Breast epithelium (tissue), 4 donors: ENCODE data around the gene TLE2. TPM values are rescaled to one million over a fixed set of nuclear protein-coding genes. Genes with fewer than 3 reads are reported as not detected.

Experiments used
- DNase-seq, 2 donors: peaks; one replicate each; pipeline ENCODE4 v3.0.0-alpha.2; 2019; ENCODE audit warnings: low spot score in 2 of 2
- H3K27ac ChIP-seq, 2 donors: fragments of 200-600 bp; sonication (generic) in 1 of 2; one replicate each; pipeline ENCODE4 v1.5.1; 2016 to 2019; ENCODE audit warnings: mild to moderate bottlenecking in 1 of 2
- H3K27me3 ChIP-seq, 2 donors: fragments of 200-600 bp; sonication (generic) in 1 of 2; one replicate each; pipeline versions ENCODE4 v1.5.1 to v1.6.0; 2017 to 2019; ENCODE audit warnings: control low read depth in 1 of 2, mild to moderate bottlenecking in 1 of 2
- H3K36me3 ChIP-seq: fragments of 200-600 bp; one replicate; pipeline ENCODE4 v1.5.1; 2019
- H3K4me1 ChIP-seq, 2 donors: fragments of 200-600 bp; sonication (generic); one replicate each; pipeline ENCODE4 v1.5.1; 2016 to 2019; ENCODE audit warnings: control low read depth in 1 of 2
- H3K4me3 ChIP-seq, 3 donors: fragments of 200-600 bp; sonication (generic); 1 replicate in 2 of 3; 2 replicates in 1 of 3; pipeline ENCODE4 v1.5.1; 2016 to 2019; ENCODE audit warnings: mild to moderate bottlenecking in 3 of 3, moderate library complexity in 2 of 3
- H3K9me3 ChIP-seq, 2 donors: fragments of 200-600 bp; sonication (generic) in 1 of 2; one replicate each; pipeline ENCODE4 v1.5.1; 2016 to 2019; ENCODE audit warnings: control low read depth in 1 of 2
- POLR2A ChIP-seq: fragments of 450-650 bp; IDR thresholded peaks from one replicate; pipeline ENCODE4 v1.6.1; 2016; ENCODE audit warnings: antibody characterized with exemption, mild to moderate bottlenecking, moderate library complexity
- POLR2AphosphoS5 ChIP-seq, 3 donors: sonication (generic); formaldehyde crosslinking; IDR thresholded peaks; one replicate each; pipeline ENCODE4 v1.6.1; 2017; ENCODE audit warnings: antibody characterized with exemption in 3 of 3
- intact Hi-C: fragments of 100-400 bp; cut with DNase I; formaldehyde crosslinking; loops from one replicate; pipeline ENCODE4 v1.15.1; 2023; ENCODE audit warnings: low total_unique reads
- total RNA-seq, 3 donors: library from RNA; depleted of rRNA; stranded (reverse); fragments of >200 nt; gene quantifications; one replicate each; pipeline ENCODE4 v1.1.0, GENCODE V29; 2016
- TF ChIP-seq, protein P1 (sequence below), 3 donors: fragments of 450-650 bp; IDR thresholded peaks; one replicate each; pipeline ENCODE4 v1.5.1; 2016 to 2017; ENCODE audit warnings: antibody characterized with exemption in 3 of 3, mild to moderate bottlenecking in 3 of 3, moderate library complexity in 3 of 3

TLE2 gene
- total RNA-seq, 3 donors from 2014 or later = 25.3 to 65.6 (median 35.1) TPM

DNA sequence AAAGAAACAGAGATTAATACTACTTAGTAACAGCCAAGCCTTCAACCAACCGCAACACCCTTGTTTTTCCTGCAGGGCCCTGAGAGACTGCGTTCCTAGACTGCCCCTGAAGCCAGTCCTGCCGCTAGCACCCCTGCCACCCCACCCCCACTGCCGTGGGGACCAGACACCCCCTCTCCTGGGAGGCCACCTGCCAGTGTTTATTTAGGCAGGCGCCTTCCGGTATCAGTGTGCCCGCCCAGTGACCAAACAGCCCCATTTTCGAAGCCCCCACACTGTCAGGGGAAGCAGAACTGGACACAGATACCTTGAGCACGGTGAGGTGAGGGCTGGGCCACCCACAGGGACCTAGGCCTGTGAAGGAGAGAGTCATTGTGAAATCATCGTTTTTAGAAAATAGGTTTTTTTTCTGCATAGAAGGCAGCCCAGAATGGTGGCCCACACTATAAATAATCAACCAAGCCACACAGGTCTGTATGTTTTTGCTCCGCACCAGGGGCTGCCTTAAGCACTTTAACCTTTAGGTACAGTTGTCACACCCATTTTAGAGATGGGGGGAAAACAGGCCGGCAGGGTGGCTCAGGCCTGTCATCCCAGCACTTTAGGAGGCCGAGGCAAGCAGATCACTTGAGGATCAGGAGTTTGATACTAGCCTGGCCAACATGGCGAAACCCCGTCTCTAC lies 36.7 kb upstream of the TLE2 start:
- Histone ChIP-seq H3K27me3 (no peaks in the 10 kb centered on the region), H3K4me1 (peaks cover 0 to 3% of the 10 kb centered on the region in 2 donors), H3K4me3 (no peak overlapping the region), H3K27ac (peak overlapping the region; percentile 10 to 74), H3K36me3 (no peaks in the 10 kb centered on the region), H3K9me3 (no peaks in the 10 kb centered on the region)
- no peak for DNase-seq
- intact Hi-C loops = loop anchor here (5.0 kb wide), 1 partner anchor 46 kb away; no protein-coding TSS in a partner anchor
- TF ChIP-seq, protein P1, sequence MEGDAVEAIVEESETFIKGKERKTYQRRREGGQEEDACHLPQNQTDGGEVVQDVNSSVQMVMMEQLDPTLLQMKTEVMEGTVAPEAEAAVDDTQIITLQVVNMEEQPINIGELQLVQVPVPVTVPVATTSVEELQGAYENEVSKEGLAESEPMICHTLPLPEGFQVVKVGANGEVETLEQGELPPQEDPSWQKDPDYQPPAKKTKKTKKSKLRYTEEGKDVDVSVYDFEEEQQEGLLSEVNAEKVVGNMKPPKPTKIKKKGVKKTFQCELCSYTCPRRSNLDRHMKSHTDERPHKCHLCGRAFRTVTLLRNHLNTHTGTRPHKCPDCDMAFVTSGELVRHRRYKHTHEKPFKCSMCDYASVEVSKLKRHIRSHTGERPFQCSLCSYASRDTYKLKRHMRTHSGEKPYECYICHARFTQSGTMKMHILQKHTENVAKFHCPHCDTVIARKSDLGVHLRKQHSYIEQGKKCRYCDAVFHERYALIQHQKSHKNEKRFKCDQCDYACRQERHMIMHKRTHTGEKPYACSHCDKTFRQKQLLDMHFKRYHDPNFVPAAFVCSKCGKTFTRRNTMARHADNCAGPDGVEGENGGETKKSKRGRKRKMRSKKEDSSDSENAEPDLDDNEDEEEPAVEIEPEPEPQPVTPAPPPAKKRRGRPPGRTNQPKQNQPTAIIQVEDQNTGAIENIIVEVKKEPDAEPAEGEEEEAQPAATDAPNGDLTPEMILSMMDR (IDR thresholded peaks at IDR 0.05) = no peak
- TF ChIP-seq POLR2A (no peak), POLR2AphosphoS5 (IDR thresholded peaks at IDR 0.05) (no peak)

DNA sequence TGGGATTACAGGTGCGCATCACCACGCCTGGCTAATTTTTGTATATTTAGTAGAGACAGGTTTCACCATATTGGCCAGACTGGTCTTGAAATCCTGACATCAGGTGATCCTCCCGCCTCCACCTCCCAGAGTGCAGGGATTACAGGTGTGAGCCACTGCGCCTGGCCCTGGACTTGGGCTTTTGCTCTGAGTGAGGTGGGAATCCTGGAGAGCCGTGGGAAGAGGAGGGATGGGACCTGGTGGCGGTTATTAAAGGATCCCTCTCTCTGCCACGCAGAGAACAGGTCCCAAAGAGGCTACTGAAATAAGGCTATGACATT lies 34.9 kb upstream of the TLE2 start:
- peaks cover 0 to 3% of the 10 kb centered on the region in 2 donors for H3K4me1 ChIP-seq
- no peak overlapping the region for H3K27ac ChIP-seq
- H3K36me3 ChIP-seq = no peaks in the 10 kb centered on the region
- H3K27me3 ChIP-seq = no peaks in the 10 kb centered on the region
- H3K9me3 ChIP-seq = no peaks in the 10 kb centered on the region
- H3K4me3 ChIP-seq = no peak overlapping the region
- no peak for DNase-seq
- TF ChIP-seq POLR2A (no peak), POLR2AphosphoS5 (IDR thresholded peaks at IDR 0.05) (no peak)
- TF ChIP-seq, protein P1 (IDR thresholded peaks at IDR 0.05) = no peak
- intact Hi-C loops = loop anchor here (1.0 kb wide), 1 partner anchor 14 kb away; no protein-coding TSS in a partner anchor

DNA sequence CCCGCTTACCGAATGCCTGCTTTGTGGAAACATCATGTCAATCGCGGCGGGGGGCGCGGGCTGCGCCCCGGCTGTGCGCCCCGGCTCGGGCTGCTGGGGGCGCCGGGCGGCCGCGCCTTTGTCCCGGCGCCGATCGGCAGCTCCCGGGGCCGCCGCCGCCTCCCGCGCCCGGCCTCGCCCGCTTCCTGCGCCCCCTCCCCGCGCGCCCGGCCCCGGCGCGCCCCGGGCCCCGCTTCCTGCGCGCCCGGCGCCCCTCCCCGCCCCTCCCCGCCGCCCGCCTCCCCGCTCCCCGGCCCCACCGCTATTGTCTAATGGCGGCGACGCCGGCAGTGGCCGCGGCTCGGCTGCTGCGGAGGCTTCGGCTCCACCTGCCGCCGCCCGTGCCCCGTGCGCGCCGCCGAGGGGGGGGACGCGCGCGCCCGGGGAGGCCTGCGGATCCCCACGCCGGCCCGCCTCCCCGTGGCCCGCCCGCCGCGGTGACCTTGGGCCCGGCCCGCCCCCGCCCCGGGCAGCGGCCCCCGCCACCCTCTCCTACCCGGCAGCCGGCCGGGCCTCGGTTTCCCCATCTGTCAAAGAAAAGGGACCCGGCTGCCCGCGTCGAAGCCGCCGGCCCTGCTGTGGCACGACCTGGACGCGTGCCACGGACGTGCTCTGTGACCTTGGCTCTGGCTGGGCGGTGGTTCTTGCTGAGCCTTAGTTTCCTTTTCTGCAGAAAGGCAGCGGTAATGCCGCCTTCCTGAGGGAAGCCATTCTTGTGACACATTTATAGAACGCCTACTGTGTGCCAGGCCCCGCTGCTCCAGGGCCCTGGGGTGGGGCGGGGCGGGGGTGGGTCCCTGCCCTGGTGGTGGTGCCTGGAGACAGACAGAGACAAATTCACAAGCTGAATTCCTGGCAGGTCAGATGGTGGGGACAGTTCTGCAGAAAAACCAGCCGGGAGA lies 33.4 kb upstream of the TLE2 start, which contains the start of gene TLE5:
Gene TLE5, minus strand, starts transcription at position 331 of the 941 bp plus-strand sequence. Its CDS starts 295 bp downstream, at position 36.
- H3K4me1 ChIP-seq = peaks cover 6 to 17% of the 10 kb centered on the region in 2 donors
- intact Hi-C loops = no loop called here

DNA sequence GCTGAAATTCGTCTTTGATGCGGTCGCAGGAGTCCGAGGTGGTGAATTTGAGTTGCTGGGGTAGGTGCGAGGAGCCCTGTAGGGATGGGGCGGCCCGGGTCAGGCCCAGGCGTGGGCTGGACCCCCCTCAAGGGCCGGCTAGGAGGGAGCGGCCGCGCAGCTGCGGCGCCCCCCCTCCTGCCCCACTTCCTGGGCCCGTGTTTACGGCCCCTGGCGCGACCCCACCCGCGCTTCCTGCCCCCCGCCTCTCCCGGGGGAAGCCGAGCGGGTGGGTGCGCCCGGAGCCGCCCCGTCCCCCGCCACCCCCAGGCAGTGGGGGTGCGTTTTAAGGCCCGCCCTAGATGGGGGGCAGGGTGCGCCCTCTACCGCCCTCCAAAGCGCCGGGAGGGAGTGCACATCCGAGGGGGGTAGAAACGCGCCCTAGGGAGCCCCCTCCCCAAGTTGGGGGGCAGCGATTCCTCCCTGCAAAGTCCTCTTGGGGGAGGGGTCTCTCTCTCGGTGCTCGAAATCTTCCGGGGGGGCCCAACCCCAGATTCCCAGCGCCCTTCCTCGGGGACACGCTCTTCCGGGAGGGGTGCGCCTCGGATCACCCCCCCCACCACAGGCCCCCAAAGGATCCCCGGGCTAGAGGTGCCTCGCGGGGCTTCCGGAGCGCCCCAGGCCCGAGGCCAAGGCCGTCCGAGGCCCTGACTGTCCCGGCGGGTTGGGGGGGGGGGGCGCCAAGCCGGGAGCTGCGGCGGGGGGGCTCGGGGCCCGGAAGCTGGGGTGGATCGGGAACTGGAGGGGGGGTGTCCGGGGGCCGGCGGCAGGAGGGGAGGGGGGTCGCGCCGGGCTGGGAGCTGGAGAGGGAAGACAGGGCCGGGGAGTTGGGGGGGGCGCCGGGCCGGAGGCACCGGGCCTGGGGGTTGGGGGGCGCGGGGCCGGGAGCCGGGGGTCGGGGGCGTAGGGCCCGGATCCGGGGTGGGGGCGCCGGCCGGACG lies 32.4 kb upstream of the TLE2 start:
- Histone ChIP-seq H3K27ac (peak overlapping the region; percentile 95 to 100), H3K27me3 (no peaks in the 10 kb centered on the region), H3K4me3 (peak overlapping the region; percentile 85 to 92 (median 90)), H3K4me1 (peaks cover 11 to 26% of the 10 kb centered on the region in 2 donors), H3K9me3 (no peaks in the 10 kb centered on the region), H3K36me3 (no peaks in the 10 kb centered on the region)
- no peak for DNase-seq
- intact Hi-C loops = no loop called here
- TF ChIP-seq POLR2A = no peak
- TF ChIP-seq POLR2AphosphoS5 (IDR thresholded peaks at IDR 0.05) = peak in 2 of 3 donors; percentile 46 to 54
- TF ChIP-seq, protein P1 (IDR thresholded peaks at IDR 0.05) = peak in 2 of 3 donors; percentile 13 to 15

More for the DNA sequence above, 33.4 kb upstream of the TLE2 start, which contains the start of gene TLE5:
- peak within 1 kb of the TSS; percentile 85 to 92 (median 90) for H3K4me3 ChIP-seq
- H3K36me3 ChIP-seq = no peaks in the 10 kb centered on the region
- TF ChIP-seq, protein P1 (IDR thresholded peaks at IDR 0.05) = no peak
- no peak for TF ChIP-seq POLR2A
- TF ChIP-seq POLR2AphosphoS5 (IDR thresholded peaks at IDR 0.05) = no peak
- DNase-seq = no peak
- H3K27me3 ChIP-seq = no peaks in the 10 kb centered on the region
- H3K27ac ChIP-seq = peak within 1 kb of the TSS; percentile 95 to 100
- H3K9me3 ChIP-seq = no peaks in the 10 kb centered on the region
